Anterior cingulate cortex (tissue), 58 donors: Measurements from ENCODE around the gene KRTAP3-2.

ENCODE experiments used
- DNase-seq, 58 donors: peaks; one replicate each; lab custom pipeline; 2025; lab: John Stamatoyannopoulos, UW

The KRTAP3-2 gene

GRCh38 chr17:41012326-41013120, 12.8 kb upstream of the KRTAP3-2 start:
- no peak for DNase-seq

GRCh38 chr17:41010441-41010840, 10.7 kb upstream of the KRTAP3-2 start:
- DNase-seq = no peak

GRCh38 chr17:41009936-41010335, 10.2 kb upstream of the KRTAP3-2 start:
- DNase-seq = no peak

- DNase-seq = no peak
Observed at GRCh38 chr17:41009301-41009760, 9.6 kb upstream of the KRTAP3-2 start.

GRCh38 chr17:41008811-41009210, 9.1 kb upstream of the KRTAP3-2 start, which contains the start of gene KRTAP3-1:
Gene KRTAP3-1 (minus strand): TSS chr17:41009128. CDS start chr17:41009074, 54 bp downstream.
- DNase-seq = no peak

GRCh38 chr17:41004397-41004796, 4.7 kb upstream of the KRTAP3-2 start:
- DNase-seq = no peak

GRCh38 chr17:41003926-41004325, 4.2 kb upstream of the KRTAP3-2 start:
- DNase-seq = no peak

- no peak for DNase-seq
Observed at GRCh38 chr17:41002814-41003213, 3.1 kb upstream of the KRTAP3-2 start.

- DNase-seq = no peak
Observed at GRCh38 chr17:41001795-41002194, 2.1 kb upstream of the KRTAP3-2 start.

- no peak for DNase-seq
Observed at GRCh38 chr17:40997361-40997760, 2.3 kb downstream of the KRTAP3-2 start.

GRCh38 chr17:40996829-40997228, 2.9 kb downstream of the KRTAP3-2 start:
- DNase-seq = no peak

GRCh38 chr17:40995116-40995515, 4.6 kb downstream of the KRTAP3-2 start:
- DNase-seq = no peak

- DNase-seq = no peak
Observed at GRCh38 chr17:40993839-40994238, 5.9 kb downstream of the KRTAP3-2 start, which contains the start of gene KRTAP3-3. Gene KRTAP3-3 (minus strand): TSS chr17:40994164. CDS start chr17:40994097, 67 bp downstream.

- DNase-seq = no peak
Observed at GRCh38 chr17:40993084-40993483, 6.6 kb downstream of the KRTAP3-2 start.

- no peak for DNase-seq
Observed at GRCh38 chr17:40992666-40993065, 7.0 kb downstream of the KRTAP3-2 start.

- DNase-seq = no peak
Observed at GRCh38 chr17:40986920-40987319, 12.8 kb downstream of the KRTAP3-2 start.

- DNase-seq = no peak
Observed at GRCh38 chr17:40984226-40984625, 15.5 kb downstream of the KRTAP3-2 start, which contains the start of gene KRT40. Gene KRT40 (minus strand): TSS chr17:40984326. CDS start chr17:40984273, 53 bp downstream.

GRCh38 chr17:40981115-40981514, 18.6 kb downstream of the KRTAP3-2 start:
- DNase-seq = no peak

GRCh38 chr17:40980596-40980995, 19.1 kb downstream of the KRTAP3-2 start:
- DNase-seq = peak in 30 of 58 donors; percentile 1 to 41 (median 12)

GRCh38 chr17:40980117-40980516, 19.6 kb downstream of the KRTAP3-2 start:
- DNase-seq = no peak

GRCh38 chr17:40978575-40979151, 21.0 kb downstream of the KRTAP3-2 start:
- no peak for DNase-seq

- DNase-seq = no peak
Observed at GRCh38 chr17:40975516-40975915, 24.2 kb downstream of the KRTAP3-2 start.
